Muscle of leg (tissue), 11 donors: ENCODE data around the gene MYL4. TPM values are rescaled to one million over a fixed set of nuclear protein-coding genes. Genes with fewer than 3 reads are reported as not detected.
"Not testable (repeated sequence)": the region's sequence is repeated elsewhere in the genome, so short reads cannot be mapped to it uniquely, and the experiment has no call there.

ENCODE experiments used
- DNase-seq: peaks from one replicate; pipeline ENCODE4 v3.0.0; 2013
- H3K27ac ChIP-seq: one replicate; pipeline ENCODE4 v1.5.1; 2013; ENCODE audit warnings: mild to moderate bottlenecking, low read length, control low read depth
- H3K27me3 ChIP-seq: one replicate; pipeline ENCODE4 v1.6.1; 2013; ENCODE audit warnings: low read length; ENCODE audit not compliant: control insufficient read depth, insufficient read depth
- H3K36me3 ChIP-seq: one replicate; pipeline ENCODE4 v1.6.1; 2013; ENCODE audit warnings: low read length; ENCODE audit not compliant: control insufficient read depth, insufficient read depth
- H3K4me1 ChIP-seq: one replicate; pipeline ENCODE4 v1.6.1; 2013; ENCODE audit warnings: low read length; ENCODE audit not compliant: control insufficient read depth, insufficient read depth
- H3K4me3 ChIP-seq: one replicate; pipeline ENCODE4 v1.5.1; 2013; ENCODE audit warnings: low read length, control low read depth
- H3K9me3 ChIP-seq: replicated peaks from 2 replicates; pipeline ENCODE4 v1.6.1; 2013; ENCODE audit warnings: low read depth, low read length; ENCODE audit not compliant: control insufficient read depth
- WGBS: methylation state at CpG from one replicate; pipeline ENCODE4 v1.1.5; 2013; ENCODE audit warnings: missing lambda C conversion rate; ENCODE audit not compliant: insufficient coverage; 5-methylcytosine and 5-hydroxymethylcytosine counted together
- polyA plus RNA-seq, 8 donors: library from polyadenylated mRNA; unstranded; fragments of 120-200 nt; gene quantifications; one replicate each; pipeline versions ENCODE4 v1.2.1 to v1.2.3, GENCODE V29; 2013; ENCODE audit warnings: inconsistent platforms in 1 of 8, low replicate concordance in 1 of 8; ENCODE audit not compliant: insufficient read length in 8 of 8, insufficient read depth in 1 of 8
- total RNA-seq: library from RNA; stranded (reverse); fragments of 120-200 nt; gene quantifications from one replicate; pipeline ENCODE4 v1.2.4, GENCODE V29; 2013

Gene MYL4
- total and polyA plus RNA-seq, 9 donors: 1,072 to 1,940 (median 1,610) TPM

DNA sequence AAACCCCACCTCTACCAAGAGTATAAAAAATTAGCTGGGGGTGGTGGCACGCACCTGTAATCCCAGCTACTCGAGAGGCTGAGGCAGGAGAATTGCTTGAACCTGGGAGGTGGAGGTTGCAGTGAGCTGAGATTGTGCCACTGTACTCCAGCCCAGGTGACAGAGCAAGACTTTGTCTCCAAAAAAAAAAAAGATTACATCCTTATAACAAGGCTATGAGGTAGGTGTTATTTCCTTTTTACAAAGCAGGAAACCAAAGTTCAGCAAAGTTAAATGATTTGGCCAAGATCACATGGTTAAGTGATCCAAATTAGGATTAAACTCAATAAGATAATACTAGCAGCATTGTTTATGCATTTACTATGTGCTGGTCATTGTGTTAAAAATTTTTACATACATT, 8.1 kb downstream of the MYL4 start:
- H3K27me3 ChIP-seq, H3K9me3 ChIP-seq, DNase-seq, H3K27ac ChIP-seq, H3K4me3 ChIP-seq: not testable (repeated sequence)
- H3K36me3 ChIP-seq: peaks cover 32% of the 10 kb centered on the region
- no CpG with 5 or more reads among the region's 2 CpGs for WGBS
- H3K4me1 ChIP-seq: peaks cover 14% of the 10 kb centered on the region

- H3K27ac ChIP-seq: no peak overlapping the region
- no peak for DNase-seq
These were observed 9.8 kb downstream of the MYL4 start for GRCh38 chr17:47218896-47219430.

DNA sequence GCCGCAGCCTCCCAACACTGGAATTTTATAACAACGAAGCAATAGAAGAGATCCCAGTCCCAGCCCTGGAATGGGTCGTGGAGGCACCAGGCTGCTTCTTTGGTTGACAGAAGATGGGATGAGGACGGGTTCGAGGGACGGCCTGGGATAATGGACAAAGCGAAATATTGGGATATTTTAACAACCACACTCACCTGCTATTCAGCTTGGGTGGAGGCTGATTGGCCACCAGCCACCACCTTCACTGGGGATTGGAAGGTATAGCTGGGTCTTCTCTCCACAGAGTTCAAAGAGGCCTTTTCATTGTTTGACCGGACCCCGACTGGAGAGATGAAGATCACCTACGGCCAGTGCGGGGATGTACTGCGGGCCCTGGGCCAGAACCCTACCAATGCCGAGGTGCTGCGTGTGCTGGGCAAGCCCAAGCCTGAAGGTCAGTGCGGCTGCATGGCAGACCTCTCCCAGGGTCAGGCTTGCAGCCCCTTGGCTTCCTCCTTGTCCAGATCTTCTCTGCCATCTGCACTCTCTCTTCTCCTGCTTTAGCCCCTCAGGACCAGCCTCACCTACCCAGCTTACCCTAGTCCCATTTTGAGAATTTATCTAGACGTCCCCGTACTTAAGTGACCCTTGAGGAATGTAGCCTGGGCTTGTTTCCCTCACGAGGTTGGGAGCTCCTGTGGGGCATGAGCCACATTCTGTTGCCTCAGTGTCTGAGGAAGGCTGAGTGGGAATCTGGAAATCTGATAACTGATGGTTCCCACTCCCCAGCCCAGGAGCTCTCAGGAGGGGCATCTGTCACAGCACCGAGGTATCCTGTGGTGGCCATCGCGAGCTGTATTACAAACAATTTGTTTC, 10.7 kb downstream of the MYL4 start:
- DNase-seq: no peak
- 88% methylated on average over 12 of the region's 21 CpGs for WGBS
- peaks cover 21% of the 10 kb centered on the region for H3K4me1 ChIP-seq
- no peak overlapping the region for H3K4me3 ChIP-seq
- H3K36me3 ChIP-seq: peaks cover 43% of the 10 kb centered on the region
- H3K9me3 ChIP-seq: no peaks in the 10 kb centered on the region
- no peaks in the 10 kb centered on the region for H3K27me3 ChIP-seq
- H3K27ac ChIP-seq: no peak overlapping the region

More at GRCh38 chr17:47218896-47219430, 9.8 kb downstream of the MYL4 start:
- peaks cover 43% of the 10 kb centered on the region for H3K36me3 ChIP-seq
- 39% methylated on average over 3 of the region's 6 CpGs for WGBS
- no peaks in the 10 kb centered on the region for H3K27me3 ChIP-seq
- no peak overlapping the region for H3K4me3 ChIP-seq
- H3K9me3 ChIP-seq: no peaks in the 10 kb centered on the region
- peaks cover 17% of the 10 kb centered on the region for H3K4me1 ChIP-seq

GRCh38 chr17:47220531-47220999, 11.4 kb downstream of the MYL4 start:
- Histone ChIP-seq H3K9me3 (no peaks in the 10 kb centered on the region), H3K4me3 (no peak overlapping the region), H3K4me1 (peaks cover 26% of the 10 kb centered on the region), H3K27me3 (no peaks in the 10 kb centered on the region), H3K27ac (no peak overlapping the region), H3K36me3 (peaks cover 43% of the 10 kb centered on the region)
- 44% methylated on average over 2 of the region's 7 CpGs for WGBS
- DNase-seq: no peak

DNA sequence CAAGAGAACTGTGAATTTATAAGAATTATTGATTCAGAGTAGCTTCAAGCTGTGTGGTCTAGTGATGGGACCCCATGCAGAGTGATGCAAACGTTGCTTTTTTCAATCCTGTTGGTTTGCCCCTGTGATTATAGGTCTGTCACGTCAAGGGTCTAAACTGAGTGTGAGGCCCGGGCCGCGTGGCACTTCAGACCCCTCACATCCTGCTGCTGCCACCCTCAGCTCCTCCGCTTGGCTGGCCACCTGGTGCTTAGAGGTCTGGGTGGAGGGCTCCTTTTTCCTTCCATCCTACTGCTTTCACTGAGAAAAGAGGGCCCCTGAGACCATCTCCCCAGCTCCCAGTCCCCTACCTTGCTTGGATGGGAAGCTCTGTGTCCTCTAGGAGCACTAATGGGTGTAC, 12.0 kb downstream of the MYL4 start:
- no peak for DNase-seq
- peaks cover 43% of the 10 kb centered on the region for H3K36me3 ChIP-seq
- no peak overlapping the region for H3K4me3 ChIP-seq
- H3K27me3 ChIP-seq: no peaks in the 10 kb centered on the region
- peak overlapping the region; percentile 7 for H3K27ac ChIP-seq
- WGBS: 52% methylated on average over 4 of the region's 6 CpGs
- H3K9me3 ChIP-seq: no peaks in the 10 kb centered on the region
- peaks cover 26% of the 10 kb centered on the region for H3K4me1 ChIP-seq

DNA sequence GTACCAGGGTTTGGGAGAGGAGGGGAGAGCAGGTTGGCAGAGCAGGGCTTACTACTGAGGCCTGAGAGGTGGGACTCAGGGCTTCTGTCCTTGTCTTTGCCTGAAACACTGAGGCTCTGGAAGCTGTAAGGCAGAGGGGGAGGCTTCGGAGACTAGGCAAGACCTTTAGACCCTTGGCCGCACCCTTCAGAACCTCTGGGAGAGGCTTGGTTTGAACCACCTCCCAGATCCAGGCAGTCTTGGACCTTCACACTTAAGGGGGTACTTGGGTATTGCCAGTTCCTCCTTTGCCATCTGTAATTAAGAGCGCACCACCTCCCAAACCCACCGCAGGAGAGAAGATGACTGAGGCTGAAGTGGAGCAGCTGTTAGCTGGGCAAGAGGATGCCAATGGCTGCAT, 12.9 kb downstream of the MYL4 start:
- Histone ChIP-seq H3K4me3 (no peak overlapping the region), H3K27ac (no peak overlapping the region), H3K36me3 (peaks cover 43% of the 10 kb centered on the region), H3K9me3 (no peaks in the 10 kb centered on the region), H3K4me1 (peaks cover 26% of the 10 kb centered on the region), H3K27me3 (no peaks in the 10 kb centered on the region)
- 100% methylated on average over 2 of the region's 4 CpGs for WGBS
- DNase-seq: no peak

DNA sequence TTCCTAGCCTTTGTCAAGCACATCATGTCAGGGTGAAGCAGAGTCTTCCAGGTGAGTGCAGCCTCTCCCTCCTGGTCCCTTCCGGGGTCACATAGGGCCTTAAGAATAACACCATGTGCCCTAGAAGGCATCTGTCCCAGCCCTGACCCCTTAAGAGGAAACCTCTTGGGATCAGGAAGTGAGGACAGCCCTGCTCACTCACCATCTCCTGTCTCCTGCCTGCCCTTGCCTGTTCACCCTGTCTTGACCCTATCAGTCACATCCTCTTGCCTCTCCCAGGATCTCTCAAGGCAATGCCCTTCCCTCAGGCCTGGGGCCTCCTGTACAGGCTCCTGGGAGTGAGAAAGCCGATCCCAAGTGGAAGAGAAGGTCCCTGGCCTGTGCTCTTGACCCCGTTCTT, 13.9 kb downstream of the MYL4 start:
- DNase-seq: no peak
- Histone ChIP-seq H3K27ac (no peak overlapping the region), H3K4me1 (peaks cover 26% of the 10 kb centered on the region), H3K4me3 (no peak overlapping the region), H3K27me3 (no peaks in the 10 kb centered on the region), H3K36me3 (peaks cover 43% of the 10 kb centered on the region), H3K9me3 (no peaks in the 10 kb centered on the region)
- WGBS: 80% methylated on average over 1 of the region's 3 CpGs

DNA sequence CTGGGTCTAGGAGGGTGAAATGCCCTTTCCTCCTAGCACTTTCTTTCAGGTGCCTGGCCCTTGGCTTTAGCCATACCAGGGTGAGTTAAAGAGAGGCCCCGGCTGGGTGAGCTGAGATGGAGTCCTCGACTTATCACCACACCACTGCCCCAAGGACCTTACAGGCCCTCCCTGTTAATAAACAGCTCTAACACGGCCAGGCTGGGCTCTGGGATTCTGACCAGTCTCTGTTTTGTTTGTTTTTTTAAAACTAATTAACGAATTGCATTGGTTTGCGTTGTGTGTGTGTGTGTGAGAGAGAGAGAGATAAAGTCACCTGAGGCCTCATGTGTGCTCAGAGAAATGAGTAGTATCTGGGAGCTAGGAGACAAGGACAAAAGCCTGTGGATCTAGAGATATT, 14.3 kb downstream of the MYL4 start:
- no peaks in the 10 kb centered on the region for H3K9me3 ChIP-seq
- peaks cover 26% of the 10 kb centered on the region for H3K4me1 ChIP-seq
- no peak overlapping the region for H3K27ac ChIP-seq
- no peak for DNase-seq
- no peaks in the 10 kb centered on the region for H3K27me3 ChIP-seq
- 93% methylated on average over 2 of the region's 5 CpGs for WGBS
- H3K4me3 ChIP-seq: no peak overlapping the region
- H3K36me3 ChIP-seq: peaks cover 43% of the 10 kb centered on the region

DNA sequence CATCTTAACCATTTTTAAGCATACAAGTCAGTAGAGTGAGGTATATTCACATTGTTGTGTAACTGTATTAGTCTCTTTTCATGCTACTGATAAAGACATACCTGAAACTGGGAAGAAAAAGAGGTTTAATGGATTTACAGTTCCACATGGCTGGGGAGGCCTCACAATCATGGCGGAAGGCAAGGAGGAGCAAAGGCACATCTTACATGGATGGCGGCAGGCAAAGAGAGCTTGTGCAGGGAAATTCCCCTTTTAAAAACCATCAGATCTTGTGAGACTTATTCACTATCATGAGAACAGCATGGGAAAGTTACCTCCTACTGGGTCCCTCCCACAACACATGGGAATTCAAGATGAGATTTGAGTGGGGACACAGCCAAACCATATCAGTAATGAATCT, 14.9 kb downstream of the MYL4 start:
- peaks cover 38% of the 10 kb centered on the region for H3K36me3 ChIP-seq
- whole genome bisulfite sequencing: no CpG with 5 or more reads among the region's 2 CpGs
- H3K9me3 ChIP-seq, H3K4me3 ChIP-seq, DNase-seq, H3K27ac ChIP-seq, H3K27me3 ChIP-seq: not testable (repeated sequence)
- H3K4me1 ChIP-seq: peaks cover 21% of the 10 kb centered on the region

DNA sequence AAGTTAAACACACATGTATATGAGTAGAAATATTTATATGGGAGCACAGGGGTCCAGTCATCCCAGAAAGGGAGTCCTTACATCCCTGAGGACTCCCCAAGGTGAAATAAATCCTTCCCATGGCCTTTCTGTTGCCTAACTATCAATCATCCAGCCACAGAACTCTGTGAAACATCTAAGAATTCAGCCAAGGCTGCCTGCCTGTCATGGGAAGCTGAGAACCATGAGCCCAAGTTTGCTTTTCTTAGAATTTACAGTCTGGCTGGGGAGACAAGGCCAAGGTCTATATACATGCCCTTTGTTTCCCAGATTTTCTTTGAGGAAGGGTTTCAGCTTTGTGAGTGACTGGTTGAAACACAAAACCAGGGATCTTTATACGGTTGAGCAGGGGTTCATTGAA, 15.8 kb downstream of the MYL4 start:
- H3K27ac ChIP-seq: peak overlapping the region; percentile 79
- no peaks in the 10 kb centered on the region for H3K9me3 ChIP-seq
- H3K4me1 ChIP-seq: peaks cover 22% of the 10 kb centered on the region
- DNase-seq: no peak
- no peaks in the 10 kb centered on the region for H3K27me3 ChIP-seq
- peaks cover 30% of the 10 kb centered on the region for H3K36me3 ChIP-seq
- H3K4me3 ChIP-seq: no peak overlapping the region
- WGBS: 25% methylated on average over 1 of the region's 1 CpG
